ENCODE measurements around the gene GAS2L2.

GAS2L2 gene

DNA sequence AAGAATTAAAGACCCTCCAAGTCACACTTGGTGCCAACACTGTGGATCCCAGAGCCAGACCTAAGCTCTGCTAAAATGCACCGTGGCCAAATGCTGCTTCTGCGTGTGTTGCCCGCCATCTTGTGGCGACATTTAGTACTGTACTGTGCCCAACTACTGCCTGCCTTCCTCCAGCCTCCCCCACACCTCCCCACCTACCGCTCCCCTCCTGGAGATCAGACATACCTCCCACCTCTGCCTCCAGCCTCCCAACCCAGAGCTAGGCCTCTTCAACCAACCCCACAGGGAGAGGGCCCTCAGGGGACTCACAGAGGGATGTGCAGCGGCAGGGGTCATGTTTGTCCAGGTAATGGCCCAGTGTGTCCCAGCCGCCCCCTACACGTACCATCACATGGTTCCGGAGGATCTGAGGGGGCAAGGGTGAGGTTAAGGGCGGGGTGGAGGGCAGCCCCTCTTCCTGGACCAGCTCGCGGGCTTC lies 5.5 kb downstream of the GAS2L2 start:
- Histone ChIP-seq H3K27me3 (replicated peaks; ENCODE audit: control insufficient read depth, insufficient read depth, low read length, poor library complexity, severe bottlenecking) (peaks cover 27% of the 10 kb centered on the region), H3K4me1 (ENCODE audit: control insufficient read depth, insufficient read depth, low read length, poor library complexity, severe bottlenecking) (no peaks in the 10 kb centered on the region), H3K36me3 (ENCODE audit: control insufficient read depth, insufficient read depth, low read length) (no peaks in the 10 kb centered on the region), H3K4me3 (ENCODE audit: insufficient read depth, low read depth, low read length, poor library complexity, severe bottlenecking) (no peak overlapping the region), H3K9me3 (ENCODE audit: control insufficient read depth, low read length) (no peaks in the 10 kb centered on the region), H3K27ac (ENCODE audit: insufficient read depth, low read length, poor library complexity, severe bottlenecking) (no peak overlapping the region)
- peak; percentile 50 to 63 (median 53) for DNase-seq

DNA sequence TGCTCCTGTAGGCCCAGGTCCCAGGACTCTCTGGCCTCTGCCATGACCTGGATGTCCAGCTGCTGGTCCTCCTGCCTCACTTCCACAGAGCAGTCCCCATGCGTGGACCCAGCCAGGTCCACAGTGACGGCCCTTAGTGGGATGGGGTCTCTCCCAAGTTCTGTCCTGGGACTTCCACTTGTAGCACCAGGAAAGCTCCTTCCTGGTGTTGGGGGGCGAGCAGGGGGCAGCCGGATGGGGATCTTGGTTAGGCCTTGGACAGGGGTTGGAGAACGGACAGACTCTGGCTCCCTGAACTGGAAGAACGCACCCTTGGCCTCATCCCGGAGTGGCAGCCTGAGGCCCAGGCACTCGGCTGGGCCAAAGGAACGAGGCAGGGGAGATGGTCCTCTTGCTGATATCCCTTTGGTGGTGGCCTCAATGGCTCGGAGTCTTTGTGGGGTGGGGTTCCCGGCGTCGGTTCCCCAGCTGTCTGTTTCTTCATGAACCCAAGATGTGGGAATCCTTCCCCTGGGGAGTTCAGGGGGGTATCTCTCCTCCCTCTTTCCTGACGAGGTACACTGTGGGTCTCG lies 7.2 kb downstream of the GAS2L2 start:
- H3K36me3 ChIP-seq (ENCODE audit: control insufficient read depth, insufficient read depth, low read length): no peaks in the 10 kb centered on the region
- no peak overlapping the region for H3K4me3 ChIP-seq (ENCODE audit: insufficient read depth, low read depth, low read length, poor library complexity, severe bottlenecking)
- H3K9me3 ChIP-seq (ENCODE audit: control insufficient read depth, low read length): no peaks in the 10 kb centered on the region
- H3K27me3 ChIP-seq (replicated peaks; ENCODE audit: control insufficient read depth, insufficient read depth, low read length, poor library complexity, severe bottlenecking): peaks cover 38% of the 10 kb centered on the region
- DNase-seq: no peak
- peaks cover 4% of the 10 kb centered on the region for H3K4me1 ChIP-seq (ENCODE audit: control insufficient read depth, insufficient read depth, low read length, poor library complexity, severe bottlenecking)
- no peak overlapping the region for H3K27ac ChIP-seq (ENCODE audit: insufficient read depth, low read length, poor library complexity, severe bottlenecking)

DNA sequence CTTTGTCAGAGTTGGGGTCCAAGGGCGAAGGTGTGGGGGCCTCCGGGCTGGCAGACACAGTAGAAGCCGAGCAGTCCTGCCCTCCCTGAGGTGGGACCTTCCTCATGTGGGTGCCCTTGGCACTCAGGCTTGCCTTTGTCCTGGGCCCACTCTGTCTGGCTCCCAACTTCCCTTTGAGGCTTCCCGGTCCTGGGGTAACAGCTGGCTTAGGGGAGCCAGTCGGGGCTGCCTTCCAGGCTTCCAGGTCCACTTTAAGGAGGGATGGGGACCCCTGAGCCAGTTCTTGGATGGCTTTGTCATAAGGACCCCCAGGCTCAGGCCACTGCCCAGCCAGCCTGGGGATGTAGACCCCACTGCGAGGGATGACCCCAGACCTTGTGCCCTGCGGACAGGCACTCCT lies 7.8 kb downstream of the GAS2L2 start:
- Histone ChIP-seq H3K9me3 (ENCODE audit: control insufficient read depth, low read length) (no peaks in the 10 kb centered on the region), H3K4me3 (ENCODE audit: insufficient read depth, low read depth, low read length, poor library complexity, severe bottlenecking) (no peak overlapping the region), H3K27me3 (replicated peaks; ENCODE audit: control insufficient read depth, insufficient read depth, low read length, poor library complexity, severe bottlenecking) (peaks cover 38% of the 10 kb centered on the region), H3K4me1 (ENCODE audit: control insufficient read depth, insufficient read depth, low read length, poor library complexity, severe bottlenecking) (peaks cover 4% of the 10 kb centered on the region), H3K27ac (ENCODE audit: insufficient read depth, low read length, poor library complexity, severe bottlenecking) (no peak overlapping the region), H3K36me3 (ENCODE audit: control insufficient read depth, insufficient read depth, low read length) (no peaks in the 10 kb centered on the region)
- no peak for DNase-seq

DNA sequence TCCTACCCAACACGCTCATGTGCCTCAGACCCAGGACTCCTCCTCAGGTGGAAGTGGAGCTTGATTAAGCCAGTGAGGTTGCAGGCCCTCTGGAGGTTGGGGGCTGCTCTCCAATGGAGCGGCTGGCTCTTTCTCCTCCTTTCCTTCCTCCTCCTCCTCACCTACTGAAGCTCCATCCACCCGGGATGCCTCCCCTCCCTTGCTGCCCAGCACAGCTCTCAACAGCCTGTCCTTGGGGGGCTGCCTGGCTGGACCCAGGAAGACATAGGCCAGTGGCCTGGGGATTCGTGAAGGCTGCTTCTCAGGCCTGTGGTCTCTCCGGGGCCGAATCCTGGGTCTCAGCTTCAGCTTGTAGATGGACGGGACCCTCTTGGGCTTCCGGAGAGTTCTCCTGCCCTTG lies 8.2 kb downstream of the GAS2L2 start:
- H3K36me3 ChIP-seq (ENCODE audit: control insufficient read depth, insufficient read depth, low read length): no peaks in the 10 kb centered on the region
- H3K9me3 ChIP-seq (ENCODE audit: control insufficient read depth, low read length): no peaks in the 10 kb centered on the region
- no peak overlapping the region for H3K27ac ChIP-seq (ENCODE audit: insufficient read depth, low read length, poor library complexity, severe bottlenecking)
- no peak overlapping the region for H3K4me3 ChIP-seq (ENCODE audit: insufficient read depth, low read depth, low read length, poor library complexity, severe bottlenecking)
- DNase-seq: no peak
- peaks cover 34% of the 10 kb centered on the region for H3K27me3 ChIP-seq (replicated peaks; ENCODE audit: control insufficient read depth, insufficient read depth, low read length, poor library complexity, severe bottlenecking)
- peaks cover 4% of the 10 kb centered on the region for H3K4me1 ChIP-seq (ENCODE audit: control insufficient read depth, insufficient read depth, low read length, poor library complexity, severe bottlenecking)

DNA sequence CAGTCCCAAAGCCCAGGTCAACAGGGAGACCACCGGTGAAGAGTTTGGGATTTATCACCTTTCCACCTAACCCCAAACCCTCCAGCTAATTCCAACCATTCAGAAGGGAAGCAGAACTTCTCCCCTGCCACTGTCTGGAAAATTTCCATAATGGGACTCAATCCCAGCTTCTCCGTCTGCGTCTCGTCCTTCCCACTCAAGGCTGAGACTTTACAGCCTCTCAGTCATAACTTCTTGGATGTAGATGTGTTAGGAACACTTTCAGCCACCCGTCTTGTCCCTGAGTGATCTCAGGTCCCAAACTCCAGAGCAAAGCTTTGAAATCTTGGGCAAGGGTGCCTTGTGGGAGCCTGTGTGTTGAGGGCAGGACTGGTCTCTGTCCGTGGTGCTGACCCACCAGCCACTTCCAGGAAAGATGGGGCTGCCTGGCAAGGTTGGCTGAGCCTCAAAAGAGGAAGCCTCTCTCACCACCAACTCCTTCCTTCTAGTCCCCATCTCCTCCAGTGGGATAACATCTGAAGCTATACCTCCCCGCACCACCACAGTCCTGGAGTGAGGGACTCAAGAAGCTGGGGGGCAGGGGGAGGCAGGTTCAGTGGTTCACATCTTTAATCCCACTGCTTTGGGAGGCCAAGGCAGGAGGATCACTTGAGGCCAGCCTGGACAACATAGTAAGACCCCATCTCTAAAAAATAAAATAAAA lies 9.3 kb downstream of the GAS2L2 start:
- Histone ChIP-seq H3K36me3 (ENCODE audit: control insufficient read depth, insufficient read depth, low read length) (no peaks in the 10 kb centered on the region), H3K27ac (ENCODE audit: insufficient read depth, low read length, poor library complexity, severe bottlenecking) (no peak overlapping the region), H3K4me3 (ENCODE audit: insufficient read depth, low read depth, low read length, poor library complexity, severe bottlenecking) (no peak overlapping the region), H3K27me3 (replicated peaks; ENCODE audit: control insufficient read depth, insufficient read depth, low read length, poor library complexity, severe bottlenecking) (peaks cover 24% of the 10 kb centered on the region), H3K9me3 (ENCODE audit: control insufficient read depth, low read length) (no peaks in the 10 kb centered on the region), H3K4me1 (ENCODE audit: control insufficient read depth, insufficient read depth, low read length, poor library complexity, severe bottlenecking) (peaks cover 4% of the 10 kb centered on the region)
- DNase-seq: no peak

DNA sequence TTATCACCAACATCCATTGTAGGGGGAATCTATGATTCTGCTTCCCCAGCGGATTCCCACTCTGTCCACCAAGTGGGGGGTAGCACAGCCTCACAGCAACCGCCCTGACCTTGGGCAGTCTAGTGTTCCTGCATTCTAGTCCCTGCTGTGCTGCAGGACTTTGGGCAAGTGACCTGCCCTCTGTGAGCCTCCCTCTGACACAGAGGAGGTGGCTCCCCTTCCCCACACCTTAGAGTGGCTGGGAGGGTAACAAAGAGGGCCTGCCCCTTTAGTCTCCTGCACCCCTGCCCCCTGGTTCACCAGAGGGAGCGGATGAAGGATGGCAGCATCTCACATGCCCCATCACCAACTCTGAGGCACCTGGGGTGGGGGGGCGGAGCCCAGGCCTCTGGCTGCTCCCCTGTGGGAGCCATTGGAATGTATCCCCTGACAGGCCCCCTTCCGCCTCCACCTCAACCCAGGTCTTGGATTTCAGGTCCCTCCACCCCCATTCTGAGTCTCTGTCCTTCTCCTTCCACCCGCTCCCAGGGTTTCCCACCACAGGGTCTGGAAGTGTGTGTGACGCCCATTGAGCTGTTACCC lies 10.1 kb downstream of the GAS2L2 start:
- Histone ChIP-seq H3K27ac (ENCODE audit: insufficient read depth, low read length, poor library complexity, severe bottlenecking) (no peak overlapping the region), H3K4me3 (ENCODE audit: insufficient read depth, low read depth, low read length, poor library complexity, severe bottlenecking) (no peak overlapping the region), H3K27me3 (replicated peaks; ENCODE audit: control insufficient read depth, insufficient read depth, low read length, poor library complexity, severe bottlenecking) (peaks cover 17% of the 10 kb centered on the region), H3K4me1 (ENCODE audit: control insufficient read depth, insufficient read depth, low read length, poor library complexity, severe bottlenecking) (peaks cover 4% of the 10 kb centered on the region), H3K36me3 (ENCODE audit: control insufficient read depth, insufficient read depth, low read length) (no peaks in the 10 kb centered on the region), H3K9me3 (ENCODE audit: control insufficient read depth, low read length) (no peaks in the 10 kb centered on the region)
- DNase-seq: no peak

DNA sequence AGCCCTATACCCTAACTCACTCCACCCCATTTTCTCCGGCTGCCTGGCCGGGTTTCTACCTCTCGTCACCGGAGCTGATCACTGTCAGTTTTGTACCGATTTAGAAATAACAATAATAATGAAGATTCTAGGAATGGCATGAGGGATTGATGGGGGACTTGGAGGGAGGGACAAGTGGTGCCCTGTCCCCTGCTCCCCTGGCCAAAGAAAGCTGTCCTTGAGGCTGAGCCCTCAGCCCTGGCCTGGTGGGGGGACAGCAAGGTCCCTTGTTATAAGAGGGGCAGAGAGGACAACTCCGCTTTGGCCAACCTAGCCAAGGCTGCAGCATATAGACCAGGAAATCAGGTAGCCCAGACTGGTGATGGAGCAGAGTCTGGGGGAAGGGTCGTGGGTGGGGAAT lies 10.5 kb downstream of the GAS2L2 start:
- Histone ChIP-seq H3K36me3 (ENCODE audit: control insufficient read depth, insufficient read depth, low read length) (no peaks in the 10 kb centered on the region), H3K27me3 (replicated peaks; ENCODE audit: control insufficient read depth, insufficient read depth, low read length, poor library complexity, severe bottlenecking) (peaks cover 15% of the 10 kb centered on the region), H3K27ac (ENCODE audit: insufficient read depth, low read length, poor library complexity, severe bottlenecking) (no peak overlapping the region), H3K9me3 (ENCODE audit: control insufficient read depth, low read length) (no peaks in the 10 kb centered on the region), H3K4me3 (ENCODE audit: insufficient read depth, low read depth, low read length, poor library complexity, severe bottlenecking) (no peak overlapping the region), H3K4me1 (ENCODE audit: control insufficient read depth, insufficient read depth, low read length, poor library complexity, severe bottlenecking) (peaks cover 4% of the 10 kb centered on the region)
- no peak for DNase-seq

DNA sequence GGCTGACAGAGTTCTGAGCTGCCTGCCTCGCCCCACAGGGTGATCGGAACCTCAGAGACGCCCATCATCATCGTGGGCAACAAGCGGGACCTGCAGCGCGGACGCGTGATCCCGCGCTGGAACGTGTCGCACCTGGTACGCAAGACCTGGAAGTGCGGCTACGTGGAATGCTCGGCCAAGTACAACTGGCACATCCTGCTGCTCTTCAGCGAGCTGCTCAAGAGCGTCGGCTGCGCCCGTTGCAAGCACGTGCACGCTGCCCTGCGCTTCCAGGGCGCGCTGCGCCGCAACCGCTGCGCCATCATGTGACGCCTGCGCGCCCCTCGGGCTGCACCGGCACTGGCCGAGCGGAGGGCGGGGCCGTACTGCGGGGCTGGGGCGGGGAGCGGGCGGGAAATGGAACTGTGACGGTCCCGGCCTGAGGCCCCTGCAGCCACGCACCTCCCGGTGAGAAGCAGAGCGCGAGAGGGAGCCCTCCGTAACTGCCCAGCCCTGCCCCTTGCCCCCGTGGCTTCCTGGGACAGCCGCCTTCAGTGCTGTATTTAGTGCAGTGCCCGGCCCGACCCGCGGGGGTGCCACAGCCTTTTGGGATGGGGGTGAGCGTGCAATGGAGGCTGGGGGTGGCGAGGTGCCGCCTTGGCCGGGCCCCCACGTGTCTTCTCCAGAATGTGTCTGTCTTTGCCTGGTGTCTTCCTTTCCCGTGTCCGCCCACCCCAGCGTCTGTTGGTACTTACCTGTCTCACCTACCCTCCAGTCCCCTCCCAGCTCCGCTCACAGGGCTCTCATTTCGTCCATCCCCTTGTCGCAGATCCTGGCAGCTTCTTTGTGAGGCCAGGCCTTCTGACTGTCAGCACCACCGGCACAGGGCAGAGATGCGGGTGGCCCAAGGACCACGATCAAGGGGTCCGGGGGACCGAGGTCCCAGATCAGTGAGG lies 11.8 kb downstream of the GAS2L2 start:
- H3K36me3 ChIP-seq (ENCODE audit: control insufficient read depth, insufficient read depth, low read length): no peaks in the 10 kb centered on the region
- H3K4me3 ChIP-seq (ENCODE audit: insufficient read depth, low read depth, low read length, poor library complexity, severe bottlenecking): peak overlapping the region; percentile 25
- H3K4me1 ChIP-seq (ENCODE audit: control insufficient read depth, insufficient read depth, low read length, poor library complexity, severe bottlenecking): peaks cover 4% of the 10 kb centered on the region
- peaks cover 15% of the 10 kb centered on the region for H3K27me3 ChIP-seq (replicated peaks; ENCODE audit: control insufficient read depth, insufficient read depth, low read length, poor library complexity, severe bottlenecking)
- no peak for DNase-seq
- no peaks in the 10 kb centered on the region for H3K9me3 ChIP-seq (ENCODE audit: control insufficient read depth, low read length)
- H3K27ac ChIP-seq (ENCODE audit: insufficient read depth, low read length, poor library complexity, severe bottlenecking): no peak overlapping the region

DNA sequence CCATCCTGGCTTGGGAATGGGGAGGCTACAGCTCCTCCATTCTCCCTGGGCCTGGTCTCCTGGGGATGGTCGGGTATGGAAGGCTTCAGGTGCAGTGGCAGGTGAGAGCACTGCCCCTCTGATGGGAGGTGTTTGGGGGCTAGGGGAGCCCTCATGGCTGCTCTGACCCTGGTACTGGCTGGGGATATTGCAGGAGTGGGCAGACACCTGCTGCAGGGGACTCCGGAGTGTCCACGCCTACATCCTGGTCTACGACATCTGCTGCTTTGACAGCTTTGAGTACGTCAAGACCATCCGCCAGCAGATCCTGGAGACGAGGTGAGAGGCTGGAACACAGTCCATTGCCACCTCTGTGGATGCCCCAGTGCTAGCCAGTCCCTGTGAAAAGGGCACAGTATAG lies 12.8 kb downstream of the GAS2L2 start:
- Histone ChIP-seq H3K4me1 (ENCODE audit: control insufficient read depth, insufficient read depth, low read length, poor library complexity, severe bottlenecking) (peaks cover 4% of the 10 kb centered on the region), H3K36me3 (ENCODE audit: control insufficient read depth, insufficient read depth, low read length) (no peaks in the 10 kb centered on the region), H3K4me3 (ENCODE audit: insufficient read depth, low read depth, low read length, poor library complexity, severe bottlenecking) (no peak overlapping the region), H3K9me3 (ENCODE audit: control insufficient read depth, low read length) (no peaks in the 10 kb centered on the region), H3K27me3 (replicated peaks; ENCODE audit: control insufficient read depth, insufficient read depth, low read length, poor library complexity, severe bottlenecking) (peaks cover 15% of the 10 kb centered on the region), H3K27ac (ENCODE audit: insufficient read depth, low read length, poor library complexity, severe bottlenecking) (no peak overlapping the region)
- DNase-seq: no peak

All from effector memory CD4-positive, alpha-beta T cell (primary cell).